Nephron progenitor cell (in vitro differentiated cells): ENCODE measurements around the gene PSMB5.
A peak's percentile ranks its signal among the peaks of the same experiment; 100 is the strongest.

Source experiments
- DNase-seq: peaks from one replicate; pipeline ENCODE4 v3.0.0; 2021
- H3K27ac Mint-ChIP-seq: 2 replicates; pipeline ENCODE4 v1.8.0; 2021; ENCODE audit warnings: mild to moderate bottlenecking, moderate library complexity, mixed read lengths
- H3K27me3 Mint-ChIP-seq: 2 replicates; pipeline ENCODE4 v1.8.0; 2021; ENCODE audit warnings: mild to moderate bottlenecking, low read depth, mixed read lengths; ENCODE audit not compliant: poor library complexity
- H3K36me3 Mint-ChIP-seq: 2 replicates; pipeline ENCODE4 v1.8.0; 2021; ENCODE audit warnings: low read depth, mixed read lengths
- H3K4me1 Mint-ChIP-seq: 2 replicates; pipeline ENCODE4 v1.8.0; 2021; ENCODE audit warnings: mixed read lengths
- H3K4me3 Mint-ChIP-seq: 2 replicates; pipeline ENCODE4 v1.8.0; 2021; ENCODE audit warnings: mild to moderate bottlenecking, moderate library complexity, mixed read lengths
- H3K9me3 Mint-ChIP-seq: 2 replicates; pipeline ENCODE4 v1.8.0; 2021; ENCODE audit warnings: mild to moderate bottlenecking, moderate library complexity, mixed read lengths
- CTCF ChIP-seq: fragments of 200-600 bp; sonication (generic); IDR thresholded peaks from 2 replicates; pipeline ENCODE4 v1.5.0; 2021; ENCODE audit warnings: antibody characterized with exemption

PSMB5 gene

GRCh38 chr14:23033801-23034497 is 751 bp downstream of the PSMB5 start:
- no peak for DNase-seq
- peak overlapping the region; percentile 88 for H3K4me3 Mint-ChIP-seq
- TF ChIP-seq CTCF = no peak
- peaks cover 37% of the 10 kb centered on the region for H3K36me3 Mint-ChIP-seq
- peak overlapping the region; percentile 99 for H3K27ac Mint-ChIP-seq
- peaks cover 60% of the 10 kb centered on the region for H3K4me1 Mint-ChIP-seq
- no peaks in the 10 kb centered on the region for H3K9me3 Mint-ChIP-seq
- H3K27me3 Mint-ChIP-seq = no peaks in the 10 kb centered on the region

GRCh38 chr14:23033251-23033727 is 1.4 kb downstream of the PSMB5 start:
- Mint-ChIP-seq H3K27ac (peak overlapping the region; percentile 99), H3K9me3 (no peaks in the 10 kb centered on the region), H3K36me3 (peaks cover 41% of the 10 kb centered on the region), H3K4me3 (peak overlapping the region; percentile 88), H3K4me1 (peaks cover 58% of the 10 kb centered on the region), H3K27me3 (no peaks in the 10 kb centered on the region)
- TF ChIP-seq CTCF = no peak
- DNase-seq = no peak

GRCh38 chr14:23030936-23031335 is 3.8 kb downstream of the PSMB5 start:
- H3K9me3 Mint-ChIP-seq = no peaks in the 10 kb centered on the region
- H3K4me1 Mint-ChIP-seq = peaks cover 71% of the 10 kb centered on the region
- H3K36me3 Mint-ChIP-seq = peaks cover 55% of the 10 kb centered on the region
- DNase-seq = no peak
- TF ChIP-seq CTCF = no peak
- H3K27me3 Mint-ChIP-seq = no peaks in the 10 kb centered on the region
- H3K4me3 Mint-ChIP-seq = peak overlapping the region; percentile 54
- peak overlapping the region; percentile 75 for H3K27ac Mint-ChIP-seq

- no peaks in the 10 kb centered on the region for H3K27me3 Mint-ChIP-seq
These were observed 5.9 kb downstream of the PSMB5 start for GRCh38 chr14:23028799-23029198.

GRCh38 chr14:23025151-23025814 is 9.4 kb downstream of the PSMB5 start:
- H3K36me3 Mint-ChIP-seq = peaks cover 27% of the 10 kb centered on the region
- H3K27ac Mint-ChIP-seq = peak overlapping the region; percentile 99
- TF ChIP-seq CTCF = no peak
- H3K4me3 Mint-ChIP-seq = peak overlapping the region; percentile 71
- peaks cover 83% of the 10 kb centered on the region for H3K4me1 Mint-ChIP-seq
- no peaks in the 10 kb centered on the region for H3K9me3 Mint-ChIP-seq
- H3K27me3 Mint-ChIP-seq = no peaks in the 10 kb centered on the region
- peak; percentile 69 for DNase-seq

More at GRCh38 chr14:23028799-23029198, 5.9 kb downstream of the PSMB5 start:
- no peak for TF ChIP-seq CTCF
- H3K4me3 Mint-ChIP-seq = peak overlapping the region; percentile 40
- H3K36me3 Mint-ChIP-seq = peaks cover 55% of the 10 kb centered on the region
- H3K4me1 Mint-ChIP-seq = peaks cover 73% of the 10 kb centered on the region
- H3K9me3 Mint-ChIP-seq = no peaks in the 10 kb centered on the region
- no peak for DNase-seq
- peak overlapping the region; percentile 96 for H3K27ac Mint-ChIP-seq
